Esophagus muscularis mucosa (tissue), 4 donors: ENCODE results near the gene SEC16B.

Experiments
- EP300 ChIP-seq: sonication (generic); formaldehyde crosslinking; IDR thresholded peaks from one replicate; pipeline ENCODE4 v1.6.1; 2017; ENCODE audit warnings: antibody characterized with exemption
- POLR2A ChIP-seq: fragments of 450-650 bp; IDR thresholded peaks from one replicate; pipeline ENCODE4 v1.6.1; 2017; ENCODE audit warnings: antibody characterized with exemption, moderate library complexity, mild to moderate bottlenecking, low read depth
- POLR2AphosphoS5 ChIP-seq, 2 donors: sonication (generic); formaldehyde crosslinking; IDR thresholded peaks; one replicate each; pipeline ENCODE4 v1.6.1; 2017; ENCODE audit warnings: antibody characterized with exemption in 2 of 2
- TF ChIP-seq, protein P1 (sequence below), 3 experiments: fragments of 200-600 bp in 2 of 3; fragments of 450-650 bp in 1 of 3; sonication (generic) in 2 of 3; IDR thresholded peaks; one replicate each; pipeline ENCODE4 v1.5.1; 2017 to 2019; ENCODE audit warnings: antibody characterized with exemption in 3 of 3, mild to moderate bottlenecking in 2 of 3, moderate library complexity in 1 of 3

DNA sequence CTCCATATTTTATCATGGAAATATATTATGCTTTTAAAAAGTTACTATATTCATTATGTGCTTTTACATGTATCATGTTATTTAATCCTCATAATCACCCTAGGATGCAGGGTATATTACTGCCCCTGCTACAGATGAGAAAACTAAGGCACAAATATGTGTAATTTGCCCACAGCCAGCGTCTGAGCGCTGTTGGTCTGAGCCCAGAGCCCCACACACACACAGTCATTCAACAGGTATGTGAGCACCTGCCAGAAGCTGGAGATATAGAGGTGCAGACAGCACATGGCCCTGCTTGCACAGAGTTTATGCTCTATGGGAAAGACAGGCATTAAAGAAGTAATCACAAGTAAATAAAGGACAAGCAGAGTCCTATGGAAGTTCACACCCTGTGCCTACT is 49.8 kb upstream of the SEC16B start:
- TF ChIP-seq POLR2A (no peak), POLR2AphosphoS5 (IDR thresholded peaks at IDR 0.05) (no peak), EP300 (no peak)
- TF ChIP-seq, protein P1, sequence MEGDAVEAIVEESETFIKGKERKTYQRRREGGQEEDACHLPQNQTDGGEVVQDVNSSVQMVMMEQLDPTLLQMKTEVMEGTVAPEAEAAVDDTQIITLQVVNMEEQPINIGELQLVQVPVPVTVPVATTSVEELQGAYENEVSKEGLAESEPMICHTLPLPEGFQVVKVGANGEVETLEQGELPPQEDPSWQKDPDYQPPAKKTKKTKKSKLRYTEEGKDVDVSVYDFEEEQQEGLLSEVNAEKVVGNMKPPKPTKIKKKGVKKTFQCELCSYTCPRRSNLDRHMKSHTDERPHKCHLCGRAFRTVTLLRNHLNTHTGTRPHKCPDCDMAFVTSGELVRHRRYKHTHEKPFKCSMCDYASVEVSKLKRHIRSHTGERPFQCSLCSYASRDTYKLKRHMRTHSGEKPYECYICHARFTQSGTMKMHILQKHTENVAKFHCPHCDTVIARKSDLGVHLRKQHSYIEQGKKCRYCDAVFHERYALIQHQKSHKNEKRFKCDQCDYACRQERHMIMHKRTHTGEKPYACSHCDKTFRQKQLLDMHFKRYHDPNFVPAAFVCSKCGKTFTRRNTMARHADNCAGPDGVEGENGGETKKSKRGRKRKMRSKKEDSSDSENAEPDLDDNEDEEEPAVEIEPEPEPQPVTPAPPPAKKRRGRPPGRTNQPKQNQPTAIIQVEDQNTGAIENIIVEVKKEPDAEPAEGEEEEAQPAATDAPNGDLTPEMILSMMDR (IDR thresholded peaks at IDR 0.05) = no peak
